Heart right ventricle (tissue), 16 donors: ENCODE results near the gene TCF7L2. TPM values are rescaled to one million over a fixed set of nuclear protein-coding genes. Genes with fewer than 3 reads are reported as not detected.

Experiments used
- ATAC-seq, 8 donors: fragments of 200-7000 bp; cut with Tn5 transposase; one replicate each; pipeline ENCODE4 v1.9.1; 2020; ENCODE audit warnings: mild to moderate bottlenecking in 8 of 8, moderate library complexity in 8 of 8, moderate number of reproducible peaks in 1 of 8
- DNase-seq, 2 donors: peaks; one replicate each; pipeline ENCODE4 v3.0.0-alpha.2; 2020
- H3K27ac ChIP-seq, 10 donors: fragments of 200-600 bp; sonication (generic) in 2 of 10; one replicate each; pipeline versions ENCODE4 v1.5.0 to v1.8.0; 2020 to 2022; ENCODE audit warnings: mild to moderate bottlenecking in 3 of 10
- H3K27me3 ChIP-seq, 7 donors: fragments of 200-600 bp; one replicate each; pipeline ENCODE4 v1.8.0; 2021 to 2022; ENCODE audit warnings: mild to moderate bottlenecking in 2 of 7
- H3K36me3 ChIP-seq, 9 donors: fragments of 200-600 bp; sonication (generic) in 1 of 9; one replicate each; pipeline versions ENCODE4 v1.5.0 to v1.8.0; 2020 to 2022; ENCODE audit warnings: mild to moderate bottlenecking in 2 of 9
- H3K4me1 ChIP-seq, 9 donors: fragments of 200-600 bp; sonication (generic) in 1 of 9; one replicate each; pipeline versions ENCODE4 v1.5.0 to v1.8.0; 2020 to 2022; ENCODE audit warnings: mild to moderate bottlenecking in 4 of 9
- H3K4me3 ChIP-seq, 10 donors: fragments of 200-600 bp; sonication (generic) in 2 of 10; one replicate each; pipeline versions ENCODE4 v1.5.0 to v1.8.0; 2020 to 2022; ENCODE audit warnings: mild to moderate bottlenecking in 7 of 10, moderate library complexity in 2 of 10
- H3K9me3 ChIP-seq, 11 donors: fragments of 200-600 bp in 10 of 11; sonication (generic) in 2 of 11; one replicate each; pipeline versions ENCODE4 v1.5.0 to v1.8.0; 2013 to 2022; ENCODE audit warnings: mild to moderate bottlenecking in 2 of 11, control low read depth in 1 of 11, moderate library complexity in 1 of 11
- CTCF ChIP-seq, 9 donors: fragments of 200-600 bp; sonication (generic) in 2 of 9; IDR thresholded peaks; one replicate each; pipeline versions ENCODE4 v1.5.0 to v1.8.0; 2021 to 2022; ENCODE audit warnings: antibody characterized with exemption in 9 of 9, mild to moderate bottlenecking in 5 of 9, moderate library complexity in 1 of 9
- WGBS, 2 donors: extraction: QIAGEN DNeasy Blood & Tissue Kit; methylation state at CpG; one replicate each; pipeline ENCODE4 v1.1.7; 2013; ENCODE audit warnings: inconsistent platforms in 1 of 2; 5-methylcytosine and 5-hydroxymethylcytosine counted together
- intact Hi-C, 10 donors: fragments of 100-400 bp; cut with DNase I; formaldehyde crosslinking; loops; one replicate each; pipeline versions ENCODE4 v1.11.1 to v1.14.2; 2022
- polyA plus RNA-seq, 2 donors: library from polyadenylated mRNA; stranded (reverse); fragments of 200-250 nt; gene quantifications; one replicate each; pipeline ENCODE4 v1.2.3, GENCODE V29; 2013
- total RNA-seq, 10 donors: library from RNA; stranded (reverse); fragmentation: NEBNext Ultra II Directional in 3 of 10; extraction: Animal tissue kit (Norgen Biotek cat#: 25700) in 3 of 10; gene quantifications; one replicate each; pipeline versions ENCODE4 v1.2.1 to v1.2.4, GENCODE V29; 2021 to 2023
- donor health status: Arrhythmogenic right ventricular cardiomyopathy.
- donor health status: ischemic (EF 13 %, LVEDD 7.1; RV severe dilation, severe dysfunction).
- donor health status: healthy with polysubstance abuse.
- donor health status: DM: no; HTN: yes; CAD: no.
- donor health status: DM: no; HTN: no; CAD: no.
- donor health status: ischemic (EF 25% LVEDD 6.9; RV normal size, moderate dysfunction).
- donor health status: ischemic (EF 25% LVEDD 5.7; RV mildly dilated, moderate dysfunction).
- donor health status: healthy.
- donor health status: DM: yes; HTN: yes; CAD: no.
- donor health status: Ischemic cardiomyopathy.
- donor health status: ischemic (EF 35%, LVEDD 5.7; RV mildly dilated, moderate dysfunction).
- donor health status: nonischemic (EF 11% LVEDD 7.7; RV severe dilation, severe dysfunction).
- donor health status: DM: yes; HTN: yes; CAD: no.
- donor health status: PGD.
- donor health status: ischemic (EF 29% LVEDD 5.4; RV normal size, mild dysfunction).
- donor health status: nonischemic (EF 23%, LVEDD 6.1; RV moderate dilation, normal function).

The TCF7L2 gene
- total and polyA plus RNA-seq, 12 donors = 3.6 to 15.8 (median 11.8) TPM

DNA sequence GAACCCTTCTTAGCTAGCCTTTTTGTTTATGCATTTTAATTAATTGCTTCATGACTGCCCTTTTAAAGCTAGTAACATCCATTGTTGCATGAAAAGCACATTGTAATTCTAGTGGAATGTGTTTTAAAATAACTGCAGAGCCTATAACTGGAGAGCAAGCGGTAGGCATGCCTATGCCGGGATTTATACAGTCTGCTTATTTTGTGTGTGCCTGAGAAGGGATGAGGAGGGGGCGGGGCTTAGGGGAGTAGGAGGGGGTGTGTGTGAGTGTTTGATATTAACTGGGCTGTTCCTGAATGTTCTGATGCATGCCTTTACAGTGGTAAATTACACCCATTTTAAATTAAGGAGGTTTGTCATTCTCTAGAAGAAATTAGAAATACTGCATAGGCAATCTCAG is 208.1 kb downstream of the TCF7L2 start:
- Histone ChIP-seq H3K4me3 (no peak overlapping the region), H3K36me3 (peaks cover under 1 to 97% (median 57%) of the 10 kb centered on the region in 9 donors), H3K4me1 (peaks cover 0 to 6% (median 0%) of the 10 kb centered on the region in 9 donors), H3K27ac (no peak overlapping the region), H3K9me3 (no peaks in the 10 kb centered on the region), H3K27me3 (no peaks in the 10 kb centered on the region)
- no peak for ATAC-seq
- TF ChIP-seq CTCF (IDR thresholded peaks at IDR 0.05) = no peak
- no peak for DNase-seq
- 67 to 69% methylated on average over 3 of the region's 3 CpGs for WGBS, 2 donors
- intact Hi-C loops = no loop called here

GRCh38 chr10:113159563-113159962 is 209.5 kb downstream of the TCF7L2 start:
- ATAC-seq = no peak
- H3K4me1 ChIP-seq = peaks cover 0 to 3% (median 0%) of the 10 kb centered on the region in 9 donors
- 93 to 94% methylated on average over 8 of the region's 8 CpGs for WGBS, 2 donors
- intact Hi-C loops = no loop called here
- H3K4me3 ChIP-seq = no peak overlapping the region
- DNase-seq = no peak
- TF ChIP-seq CTCF (IDR thresholded peaks at IDR 0.05) = no peak
- no peaks in the 10 kb centered on the region for H3K9me3 ChIP-seq
- no peak overlapping the region for H3K27ac ChIP-seq
- H3K36me3 ChIP-seq = peaks cover 0 to 96% (median 47%) of the 10 kb centered on the region in 9 donors
- H3K27me3 ChIP-seq = no peaks in the 10 kb centered on the region

- Histone ChIP-seq H3K4me1 (peaks cover 0 to 3% (median 0%) of the 10 kb centered on the region in 9 donors), H3K9me3 (no peaks in the 10 kb centered on the region), H3K27me3 (no peaks in the 10 kb centered on the region), H3K36me3 (peaks cover 0 to 90% (median 36%) of the 10 kb centered on the region in 9 donors), H3K27ac (no peak overlapping the region), H3K4me3 (no peak overlapping the region)
- no peak for ATAC-seq
- intact Hi-C loops = no loop called here
- 92 to 94% methylated on average over 10 of the region's 10 CpGs for WGBS, 2 donors
- no peak for DNase-seq
- TF ChIP-seq CTCF (IDR thresholded peaks at IDR 0.05) = no peak
These were observed 210.6 kb downstream of the TCF7L2 start for GRCh38 chr10:113160641-113161040.

DNA sequence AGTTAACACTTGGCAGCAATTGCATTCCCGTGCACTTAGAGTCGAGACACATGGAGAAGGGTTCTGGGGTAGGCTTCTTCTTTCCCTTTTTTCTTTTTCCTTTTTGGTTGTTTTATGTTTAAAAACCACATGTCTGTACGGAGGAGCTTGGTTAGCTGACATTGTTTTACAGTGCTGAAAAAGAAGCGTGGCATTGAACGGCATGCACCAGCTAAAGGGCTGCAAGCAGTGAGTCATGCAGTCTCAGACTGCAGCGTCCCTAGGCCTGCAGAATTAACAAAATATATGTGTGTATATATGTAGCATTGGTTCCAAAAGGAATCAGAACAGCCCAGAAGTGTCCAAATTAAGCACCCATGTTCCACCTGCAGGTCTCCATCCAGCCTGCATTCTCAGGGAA is 211.0 kb downstream of the TCF7L2 start:
- intact Hi-C loops = no loop called here

More for the DNA sequence above, 211.0 kb downstream of the TCF7L2 start:
- H3K9me3 ChIP-seq = no peaks in the 10 kb centered on the region
- H3K4me3 ChIP-seq = no peak overlapping the region
- no peaks in the 10 kb centered on the region for H3K27me3 ChIP-seq
- WGBS, 2 donors = 89 to 90% methylated on average over 6 of the region's 6 CpGs
- ATAC-seq (no peak), DNase-seq (no peak)
- no peak overlapping the region for H3K27ac ChIP-seq
- H3K4me1 ChIP-seq = peaks cover 0 to 3% (median 0%) of the 10 kb centered on the region in 9 donors
- peaks cover 0 to 90% (median 33%) of the 10 kb centered on the region in 9 donors for H3K36me3 ChIP-seq
- no peak for TF ChIP-seq CTCF (IDR thresholded peaks at IDR 0.05)
